WI38 (cell line): ENCODE results near the gene PKP2.
"Not testable (repeated sequence)": the region's sequence is repeated elsewhere in the genome, so short reads cannot be mapped to it uniquely, and the experiment has no call there.

Source experiments
- H3K4me3 ChIP-seq: 2 replicates; pipeline ENCODE4 v1.5.1; 2011; ENCODE audit warnings: low read depth, mild to moderate bottlenecking, control low read depth, low read length
- TF ChIP-seq, protein P1 (sequence below): IDR thresholded peaks from 2 replicates; pipeline ENCODE4 v1.5.1; 2012; ENCODE audit warnings: low read depth, mild to moderate bottlenecking, control low read depth, low read length

The PKP2 gene

DNA sequence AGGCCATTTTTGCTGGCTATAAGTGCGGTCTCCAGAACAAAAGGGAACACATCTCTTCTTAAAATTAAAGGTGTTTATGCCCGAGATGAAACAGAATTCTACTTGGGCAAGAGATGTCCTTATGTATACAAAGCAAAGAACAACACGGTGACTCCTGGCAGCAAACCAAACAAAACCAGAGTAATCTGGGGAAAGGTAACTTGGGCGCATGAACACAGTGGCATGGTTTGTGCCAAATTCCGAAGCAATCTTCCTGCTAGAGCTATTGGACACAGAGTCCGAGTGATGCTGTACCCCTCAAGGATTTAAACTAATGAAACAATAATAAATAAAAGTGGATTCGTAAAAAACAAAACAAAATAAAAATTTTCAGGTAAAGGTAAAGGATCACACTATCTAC, 33.4 kb downstream of the PKP2 start:
- no peak overlapping the region for H3K4me3 ChIP-seq
- TF ChIP-seq, protein P1, sequence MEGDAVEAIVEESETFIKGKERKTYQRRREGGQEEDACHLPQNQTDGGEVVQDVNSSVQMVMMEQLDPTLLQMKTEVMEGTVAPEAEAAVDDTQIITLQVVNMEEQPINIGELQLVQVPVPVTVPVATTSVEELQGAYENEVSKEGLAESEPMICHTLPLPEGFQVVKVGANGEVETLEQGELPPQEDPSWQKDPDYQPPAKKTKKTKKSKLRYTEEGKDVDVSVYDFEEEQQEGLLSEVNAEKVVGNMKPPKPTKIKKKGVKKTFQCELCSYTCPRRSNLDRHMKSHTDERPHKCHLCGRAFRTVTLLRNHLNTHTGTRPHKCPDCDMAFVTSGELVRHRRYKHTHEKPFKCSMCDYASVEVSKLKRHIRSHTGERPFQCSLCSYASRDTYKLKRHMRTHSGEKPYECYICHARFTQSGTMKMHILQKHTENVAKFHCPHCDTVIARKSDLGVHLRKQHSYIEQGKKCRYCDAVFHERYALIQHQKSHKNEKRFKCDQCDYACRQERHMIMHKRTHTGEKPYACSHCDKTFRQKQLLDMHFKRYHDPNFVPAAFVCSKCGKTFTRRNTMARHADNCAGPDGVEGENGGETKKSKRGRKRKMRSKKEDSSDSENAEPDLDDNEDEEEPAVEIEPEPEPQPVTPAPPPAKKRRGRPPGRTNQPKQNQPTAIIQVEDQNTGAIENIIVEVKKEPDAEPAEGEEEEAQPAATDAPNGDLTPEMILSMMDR, result no peak

DNA sequence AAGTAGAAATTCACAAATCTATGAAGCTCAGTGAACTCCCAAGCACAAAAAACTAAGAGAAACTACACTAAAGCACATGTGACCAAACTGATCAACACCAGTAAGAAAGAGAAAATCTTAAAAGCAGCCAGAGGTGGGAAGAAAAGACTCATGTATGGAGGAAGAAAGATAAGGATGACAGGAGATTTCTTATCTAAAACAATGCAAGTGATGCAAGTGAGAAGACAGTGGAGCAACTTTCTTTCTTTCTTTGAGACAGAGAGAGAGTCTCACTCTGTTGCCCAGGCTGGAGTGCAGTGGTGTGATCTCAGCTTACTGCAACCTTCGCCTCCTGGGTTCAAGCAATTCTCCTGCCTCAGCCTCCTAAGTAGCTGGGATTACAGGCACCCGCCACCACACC, 34.9 kb downstream of the PKP2 start:
- H3K4me3 ChIP-seq, result not testable (repeated sequence)

DNA sequence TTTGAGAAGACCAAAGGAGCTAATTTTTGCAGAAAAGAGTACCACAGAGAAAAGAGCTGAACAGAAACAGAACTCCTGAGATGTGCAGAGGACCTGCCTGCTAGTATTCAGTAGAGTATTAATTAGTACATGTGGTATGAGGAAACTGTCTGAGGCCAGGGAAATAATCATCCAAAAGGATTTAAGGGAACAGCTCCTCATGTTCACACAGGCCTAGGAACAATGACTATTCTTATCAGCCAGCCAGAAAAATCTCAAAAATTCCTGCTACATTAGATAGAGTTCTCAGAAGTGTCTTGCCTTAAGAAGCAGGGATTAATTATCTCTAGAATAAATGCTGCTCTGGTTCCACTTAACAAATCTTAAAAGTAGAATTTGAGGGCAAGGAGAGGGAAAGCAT, 36.4 kb downstream of the PKP2 start:
- H3K4me3 ChIP-seq, result no peak overlapping the region
- TF ChIP-seq, protein P1, result no peak

DNA sequence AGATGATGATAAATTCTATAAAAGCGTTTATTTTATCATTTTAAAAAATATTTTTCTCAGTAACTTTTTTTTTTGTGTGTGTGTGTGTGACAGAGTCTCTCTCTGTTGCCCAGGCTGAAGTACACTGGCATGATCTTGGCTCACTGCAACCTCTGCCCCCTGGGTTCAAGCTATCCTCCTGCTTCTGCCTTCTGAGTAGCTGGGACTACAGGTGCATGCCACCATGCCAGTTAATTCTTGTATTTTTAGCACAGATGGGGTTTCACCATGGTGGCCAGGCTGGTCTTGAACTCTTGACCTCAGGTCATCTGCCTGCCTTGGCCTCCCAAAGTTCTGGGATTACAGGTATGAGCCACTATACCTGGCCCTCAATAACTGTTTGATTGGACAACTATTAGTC, 37.2 kb downstream of the PKP2 start:
- no peak overlapping the region for H3K4me3 ChIP-seq
- TF ChIP-seq, protein P1, result no peak

DNA sequence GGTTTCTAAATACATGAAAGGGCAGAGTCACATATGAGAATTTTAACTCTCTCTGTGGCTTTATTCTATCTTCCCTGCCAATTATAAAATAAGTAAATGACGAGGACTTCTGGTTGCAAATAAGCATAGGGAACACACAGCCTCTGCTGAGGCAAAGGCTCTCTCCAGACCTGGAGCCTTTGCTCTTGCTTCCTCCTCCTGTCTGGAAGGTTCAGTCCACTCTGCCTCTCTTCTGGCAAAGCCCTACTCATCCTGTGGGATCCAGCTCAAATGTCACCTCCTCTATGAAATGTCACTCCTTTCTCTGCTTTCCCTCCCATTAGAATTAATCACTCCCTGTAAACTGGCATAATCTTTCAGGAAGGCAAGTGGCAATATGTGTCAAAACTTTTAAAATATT, 41.9 kb downstream of the PKP2 start:
- TF ChIP-seq, protein P1, result no peak
- no peak overlapping the region for H3K4me3 ChIP-seq

DNA sequence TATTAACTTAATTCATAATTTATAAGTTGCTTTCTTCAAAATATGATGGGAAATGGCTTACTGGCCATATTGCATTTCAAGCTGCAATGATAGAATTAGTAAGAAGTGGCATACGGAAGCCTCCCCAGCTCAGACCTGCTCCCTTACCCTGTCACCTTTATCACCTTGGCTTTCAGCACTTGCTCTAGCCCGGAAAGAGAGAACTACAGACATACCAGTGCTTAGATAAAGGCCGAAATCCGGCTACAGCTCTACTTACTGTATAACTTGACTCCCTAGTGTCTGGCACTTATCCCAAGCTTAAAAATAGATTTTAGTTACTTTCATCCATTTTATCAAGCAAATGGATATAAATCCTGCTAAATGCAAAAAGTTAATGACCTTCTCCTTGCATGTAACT, 42.5 kb downstream of the PKP2 start:
- TF ChIP-seq, protein P1, result no peak
- no peak overlapping the region for H3K4me3 ChIP-seq

DNA sequence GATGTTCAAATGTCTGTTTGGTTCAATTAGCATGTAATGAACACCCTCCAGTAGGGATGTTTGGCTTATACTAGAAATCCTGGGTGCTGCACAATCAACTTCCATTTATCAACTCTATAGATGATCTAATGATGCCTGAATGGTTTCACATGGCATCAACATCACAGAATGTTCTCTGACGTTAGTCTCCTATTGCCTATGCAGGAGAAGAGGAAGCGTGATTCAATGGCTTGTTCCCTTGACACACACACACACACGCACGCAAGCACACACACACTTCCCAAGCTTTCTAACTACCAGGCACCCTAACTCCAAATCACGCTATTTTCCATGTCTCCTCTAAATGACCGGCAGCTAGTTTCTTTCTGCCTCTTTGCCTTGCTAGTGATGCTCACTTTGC, 49.3 kb downstream of the PKP2 start:
- TF ChIP-seq, protein P1, result no peak
- H3K4me3 ChIP-seq, result no peak overlapping the region

DNA sequence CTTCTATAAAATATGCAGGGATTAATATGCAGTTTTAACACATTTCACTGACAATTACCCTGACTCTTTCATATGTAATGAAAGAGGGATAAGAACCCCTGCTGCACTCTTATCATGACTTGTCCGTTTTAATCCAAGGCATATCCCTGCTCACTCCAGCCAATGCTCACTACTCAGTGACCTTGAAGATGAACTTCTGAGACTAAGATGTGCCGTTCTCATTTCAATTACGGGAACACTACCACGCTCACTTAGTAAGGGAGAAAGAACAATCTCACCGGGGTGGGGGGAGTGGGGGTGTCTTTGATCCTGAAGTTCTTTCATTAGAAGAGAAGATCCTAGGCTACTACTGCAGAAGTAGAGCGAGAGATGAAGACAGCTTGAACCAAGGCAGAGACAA, 50.5 kb downstream of the PKP2 start:
- TF ChIP-seq, protein P1, result no peak

More for the DNA sequence above, 50.5 kb downstream of the PKP2 start:
- H3K4me3 ChIP-seq, result no peak overlapping the region
